ENCODE data around the gene ONECUT2. TPM values are rescaled to one million over a fixed set of nuclear protein-coding genes. Genes with fewer than 3 reads are reported as not detected.
A peak's percentile ranks its signal among the peaks of the same experiment; 100 is the strongest.

The ONECUT2 gene
- total RNA-seq, 4 donors from 2014 or later = under 0.01 to 0.09 TPM; not detected in 2

GRCh38 chr18:57461652-57462269, 26.6 kb downstream of the ONECUT2 start:
- no peak for DNase-seq
- H3K4me3 ChIP-seq = no peak overlapping the region
- no peaks in the 10 kb centered on the region for H3K36me3 ChIP-seq
- no peak overlapping the region for H3K27ac ChIP-seq
- H3K27me3 ChIP-seq = no peaks in the 10 kb centered on the region
- peaks cover 0 to 4% (median 0%) of the 10 kb centered on the region in 4 donors for H3K4me1 ChIP-seq
- TF ChIP-seq POLR2A (IDR thresholded peaks at IDR 0.05) = no peak
- H3K9me3 ChIP-seq = no peaks in the 10 kb centered on the region

GRCh38 chr18:57466307-57466706, 31.1 kb downstream of the ONECUT2 start:
- H3K36me3 ChIP-seq = no peaks in the 10 kb centered on the region
- peaks cover 0 to 7% (median 0%) of the 10 kb centered on the region in 4 donors for H3K4me1 ChIP-seq
- no peak for TF ChIP-seq CTCF (IDR thresholded peaks at IDR 0.05)
- H3K9me3 ChIP-seq = no peaks in the 10 kb centered on the region
- no peak overlapping the region for H3K27ac ChIP-seq
- H3K4me3 ChIP-seq = no peak overlapping the region
- no peaks in the 10 kb centered on the region for H3K27me3 ChIP-seq
- DNase-seq = no peak

GRCh38 chr18:57466745-57467409, 31.7 kb downstream of the ONECUT2 start:
- Histone ChIP-seq H3K4me1 (peaks cover 0 to 7% (median 0%) of the 10 kb centered on the region in 4 donors), H3K27ac (no peak overlapping the region), H3K4me3 (no peak overlapping the region), H3K9me3 (no peaks in the 10 kb centered on the region), H3K36me3 (no peaks in the 10 kb centered on the region), H3K27me3 (no peaks in the 10 kb centered on the region)
- no peak for DNase-seq
- TF ChIP-seq CTCF (IDR thresholded peaks at IDR 0.05) (no peak), POLR2A (IDR thresholded peaks at IDR 0.05) (no peak)

GRCh38 chr18:57469884-57470283, 34.7 kb downstream of the ONECUT2 start:
- TF ChIP-seq POLR2A (IDR thresholded peaks at IDR 0.05) (no peak), CTCF (IDR thresholded peaks at IDR 0.05) (no peak)
- no peaks in the 10 kb centered on the region for H3K27me3 ChIP-seq
- no peaks in the 10 kb centered on the region for H3K36me3 ChIP-seq
- peaks cover 0 to 7% (median 0%) of the 10 kb centered on the region in 4 donors for H3K4me1 ChIP-seq
- peak in 1 of 3 donors; percentile 75 for DNase-seq
- no peaks in the 10 kb centered on the region for H3K9me3 ChIP-seq
- no peak overlapping the region for H3K4me3 ChIP-seq
- no peak overlapping the region for H3K27ac ChIP-seq

- no peaks in the 10 kb centered on the region for H3K4me1 ChIP-seq
- TF ChIP-seq POLR2A (IDR thresholded peaks at IDR 0.05) = no peak
- no peak for TF ChIP-seq CTCF (IDR thresholded peaks at IDR 0.05)
- H3K9me3 ChIP-seq = no peaks in the 10 kb centered on the region
- no peaks in the 10 kb centered on the region for H3K36me3 ChIP-seq
- no peak overlapping the region for H3K4me3 ChIP-seq
- H3K27me3 ChIP-seq = no peaks in the 10 kb centered on the region
- no peak for DNase-seq
- H3K27ac ChIP-seq = no peak overlapping the region
Observed at GRCh38 chr18:57475408-57475807, 40.2 kb downstream of the ONECUT2 start.

DNA sequence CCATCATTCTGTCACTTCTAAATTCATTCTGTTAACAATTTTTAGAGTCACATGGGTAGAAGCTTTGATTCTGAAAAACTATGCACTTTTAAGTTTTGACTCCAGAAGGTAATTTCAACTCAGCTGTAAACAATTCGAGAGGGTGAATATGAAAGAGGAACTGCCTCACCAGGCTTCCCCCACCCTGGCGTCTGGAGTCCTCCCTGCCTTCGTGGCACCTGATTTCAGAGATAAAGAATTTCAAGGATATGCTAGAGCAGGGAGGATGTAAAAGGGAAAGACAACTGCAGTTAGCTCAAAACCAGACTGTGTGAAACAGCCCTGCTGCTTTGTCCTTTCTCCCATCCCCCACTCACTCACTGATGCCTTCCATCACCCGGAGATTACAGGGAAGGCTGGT, 40.7 kb downstream of the ONECUT2 start:
- H3K27ac ChIP-seq = no peak overlapping the region
- H3K27me3 ChIP-seq = no peaks in the 10 kb centered on the region
- DNase-seq = no peak
- no peaks in the 10 kb centered on the region for H3K9me3 ChIP-seq
- H3K4me3 ChIP-seq = no peak overlapping the region
- no peaks in the 10 kb centered on the region for H3K36me3 ChIP-seq
- TF ChIP-seq POLR2A (IDR thresholded peaks at IDR 0.05) (no peak), CTCF (IDR thresholded peaks at IDR 0.05) (no peak)
- H3K4me1 ChIP-seq = no peaks in the 10 kb centered on the region
